Stimulated activated CD4-positive, alpha-beta T cell treated with anti-CD3 and anti-CD28 coated beads, Interleukin-12 subunit alpha, Interleukin-12 subunit beta, amount 100 ng/mL, for 24 hours (primary cell): Measurements from ENCODE around the gene MYL7.

ENCODE experiments used
- DNase-seq, 2 experiments: peaks; one replicate each; pipeline ENCODE4 v3.0.0-alpha.2; 2020; ENCODE audit warnings: low read depth in 2 of 2

Gene MYL7

DNA sequence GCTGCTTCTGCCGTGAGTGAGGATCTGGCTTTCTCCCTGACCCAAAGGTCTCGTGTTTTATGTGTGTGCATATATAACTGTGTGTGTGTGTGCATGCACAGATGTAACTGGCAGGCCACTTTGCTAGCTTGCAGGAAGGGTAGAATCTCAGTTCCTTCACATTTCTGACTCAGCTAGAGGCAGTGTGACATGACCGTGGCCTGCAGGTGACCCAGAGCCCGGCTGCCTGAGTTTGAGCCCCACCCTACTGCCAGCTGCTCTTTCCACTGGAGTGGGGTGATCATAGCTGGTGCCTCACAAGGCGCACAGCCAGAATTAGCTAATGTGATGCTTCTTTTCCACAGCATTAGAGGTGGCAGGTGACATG, 9.3 kb upstream of the MYL7 start:
- DNase-seq = no peak

GRCh38 chr7:44149571-44150465, 8.7 kb upstream of the MYL7 start:
- DNase-seq = no peak

GRCh38 chr7:44148961-44149536, 7.9 kb upstream of the MYL7 start:
- no peak for DNase-seq

GRCh38 chr7:44148166-44148565, 7.0 kb upstream of the MYL7 start:
- no peak for DNase-seq

DNA sequence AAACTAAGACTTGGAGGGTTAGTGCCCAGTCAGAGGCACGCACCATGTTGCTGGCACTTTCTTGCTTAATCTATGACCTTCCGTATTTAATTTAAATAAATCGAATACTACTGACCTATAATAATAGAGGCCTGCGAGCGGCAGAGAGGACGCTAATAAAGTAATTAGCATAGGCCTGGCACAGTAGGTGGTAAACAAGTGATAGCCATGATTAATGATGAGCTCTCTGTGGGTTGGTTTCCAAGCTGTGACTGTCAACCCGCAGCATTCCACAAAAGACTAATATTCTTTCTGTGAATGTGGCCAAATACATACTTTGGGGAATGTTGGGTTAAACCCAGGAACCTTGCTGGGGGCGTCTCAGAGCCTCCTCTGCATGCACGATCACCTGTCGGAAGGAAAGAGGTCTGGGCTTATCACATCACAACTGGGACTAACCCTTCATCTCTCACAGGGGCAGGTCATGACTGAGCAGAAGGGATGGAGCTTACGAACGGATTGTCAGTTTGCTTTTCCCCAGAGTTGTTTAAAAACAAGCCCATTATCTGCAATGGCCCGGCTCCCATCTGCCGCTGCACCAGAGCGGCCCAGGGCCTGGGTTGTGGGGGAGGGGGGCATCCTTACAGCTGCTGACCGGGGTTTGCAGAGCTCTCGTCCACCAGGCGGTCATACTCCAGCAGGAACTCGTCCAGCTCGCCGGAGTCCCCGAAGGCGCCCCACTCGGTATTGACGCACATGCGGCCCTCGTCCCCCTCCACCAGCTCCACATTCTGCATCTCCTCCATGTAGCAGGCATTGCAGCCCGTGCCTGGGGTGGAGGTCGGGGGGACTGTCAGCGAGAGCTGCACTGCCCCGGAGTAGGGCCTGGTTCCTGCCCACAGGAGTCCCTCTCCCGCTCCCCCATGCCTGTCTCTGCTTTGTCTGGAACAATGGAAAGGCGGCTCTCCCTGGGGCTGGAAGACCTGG, 6.2 kb upstream of the MYL7 start:
- no peak for DNase-seq

GRCh38 chr7:44145969-44146911, 5.1 kb upstream of the MYL7 start:
- peak; percentile 22 to 67 for DNase-seq

DNA sequence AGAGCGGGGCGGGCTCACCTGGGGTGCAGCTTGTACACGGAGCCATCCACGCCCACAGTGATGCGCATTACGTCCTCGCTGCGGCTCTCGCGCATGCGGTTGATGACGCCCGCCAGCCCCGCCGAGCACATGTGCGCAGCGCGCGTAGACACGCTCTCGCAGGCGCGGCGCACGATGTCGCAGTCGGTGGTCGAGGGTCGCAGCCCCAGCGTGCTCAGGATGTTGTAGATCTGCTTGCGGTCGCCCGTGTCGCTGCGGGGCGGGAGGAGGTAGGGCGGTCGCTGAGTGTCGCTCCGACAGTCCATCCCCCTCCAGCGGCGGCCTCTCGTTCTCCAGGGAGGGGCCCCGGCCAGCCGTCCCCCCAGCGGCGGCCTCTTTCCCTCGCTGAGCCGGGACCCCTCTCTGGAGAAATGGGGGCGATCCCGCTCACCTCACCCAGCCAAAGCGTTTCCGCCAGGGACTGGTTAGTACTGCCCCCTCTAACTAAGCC, 4.4 kb upstream of the MYL7 start:
- DNase-seq = peak; percentile 40 to 41

GRCh38 chr7:44144968-44145478, 3.9 kb upstream of the MYL7 start:
- DNase-seq = no peak

GRCh38 chr7:44144426-44144967, 3.4 kb upstream of the MYL7 start:
- DNase-seq = no peak

- no peak for DNase-seq
Measured at GRCh38 chr7:44143646-44144250, 2.6 kb upstream of the MYL7 start.

- no peak for DNase-seq
Measured at GRCh38 chr7:44142028-44142427, 896 bp upstream of the MYL7 start.

- DNase-seq = no peak
Measured at GRCh38 chr7:44140341-44140740, 791 bp downstream of the MYL7 start.

DNA sequence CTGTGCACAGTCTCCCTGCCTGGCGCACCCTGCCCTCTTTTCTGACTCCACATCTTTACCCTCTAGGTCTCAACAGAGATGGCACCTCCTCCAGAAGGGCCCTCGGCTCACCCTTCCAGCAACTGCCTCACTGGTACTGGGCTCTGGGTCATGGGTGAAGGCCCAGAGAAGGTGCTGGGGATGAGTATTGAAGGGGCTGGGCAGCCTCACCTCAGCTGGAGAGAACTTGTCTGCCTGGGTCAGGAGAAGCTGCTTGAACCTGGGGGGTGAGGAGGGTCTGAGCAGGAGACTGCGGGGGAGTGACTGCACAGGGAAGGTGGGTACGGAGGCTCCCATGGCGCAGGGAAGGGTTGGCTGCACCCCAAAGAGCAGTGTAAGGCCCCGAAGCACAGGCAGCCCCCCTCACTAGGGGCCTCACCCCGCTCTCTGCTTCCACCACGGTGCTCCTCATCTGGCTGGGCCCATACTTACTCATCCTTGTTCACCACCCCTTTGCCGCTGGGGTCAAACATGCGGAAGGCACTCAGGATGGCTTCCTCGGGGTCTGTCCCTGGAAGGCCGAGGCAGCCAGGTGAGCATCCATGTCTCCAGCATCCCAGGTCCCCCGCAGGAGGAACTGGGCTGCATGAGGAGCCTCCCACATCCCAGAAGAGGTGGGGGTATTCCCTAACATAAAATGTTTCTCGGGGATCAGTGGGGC, 1.7 kb downstream of the MYL7 start:
- DNase-seq = no peak

- DNase-seq = no peak
Measured at GRCh38 chr7:44138698-44139097, 2.4 kb downstream of the MYL7 start.

GRCh38 chr7:44136731-44137130, 4.4 kb downstream of the MYL7 start:
- no peak for DNase-seq

DNA sequence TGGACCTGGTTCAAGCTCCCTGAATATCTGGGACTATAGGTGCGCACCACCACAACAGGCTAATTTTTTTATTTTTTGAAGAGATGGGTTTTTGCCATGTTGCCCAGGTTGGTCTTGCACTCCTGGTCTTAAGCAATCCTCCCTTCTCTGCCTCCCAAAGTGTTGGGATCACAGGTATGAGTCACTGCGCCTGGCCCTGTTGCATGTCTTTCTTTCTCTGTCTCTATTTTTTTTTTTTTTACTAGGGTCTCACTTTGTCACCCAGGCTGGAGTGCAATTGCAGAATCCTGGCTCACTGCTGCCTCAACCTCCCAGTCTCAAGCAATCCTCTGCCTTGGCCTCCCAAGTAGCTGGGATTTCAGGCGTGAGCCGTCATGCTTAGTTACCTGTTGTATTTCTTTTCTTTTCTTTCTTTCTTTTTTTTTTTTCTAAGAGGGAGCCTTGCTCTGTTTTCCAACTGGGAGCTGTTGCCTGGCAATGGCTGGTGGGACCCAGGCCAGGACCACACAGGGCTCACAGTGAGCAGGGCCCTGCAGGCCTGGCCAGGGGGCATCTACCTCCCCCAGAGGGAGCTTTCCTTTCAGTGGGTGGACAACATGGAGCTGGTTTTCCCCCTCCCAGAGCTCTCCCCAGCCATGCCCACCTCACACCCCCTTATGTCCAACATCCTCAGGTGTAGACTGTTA, 6.0 kb downstream of the MYL7 start:
- no peak for DNase-seq

- DNase-seq = no peak
Measured at GRCh38 chr7:44133295-44133694, 7.8 kb downstream of the MYL7 start.

DNA sequence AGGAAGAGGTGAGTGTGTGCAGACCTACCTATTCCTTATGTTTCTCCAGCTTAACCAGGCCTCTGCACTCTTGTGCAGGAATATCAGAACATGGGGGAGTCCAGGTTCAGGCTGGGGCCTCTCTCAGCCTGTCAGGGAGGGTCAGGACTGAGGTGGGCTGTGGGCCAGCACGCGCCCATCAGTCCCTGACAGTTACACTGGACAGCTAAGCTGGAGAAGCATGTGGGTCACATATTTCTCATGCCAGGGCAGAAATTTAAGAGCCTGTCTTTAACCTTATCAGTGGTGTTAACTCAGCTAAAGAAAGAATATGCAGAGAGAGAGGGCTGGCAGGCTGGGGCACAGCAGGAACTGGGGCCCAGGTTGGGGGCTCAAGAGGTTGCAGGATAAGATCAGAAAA, 9.1 kb downstream of the MYL7 start:
- no peak for DNase-seq
